Chondrocyte (in vitro differentiated cells): Measurements from ENCODE around the gene PCGF1. TPM values are rescaled to one million over a fixed set of nuclear protein-coding genes. Genes with fewer than 3 reads are reported as not detected.

Source experiments
- DNase-seq: peaks from one replicate; pipeline ENCODE4 v3.0.0; 2021; ENCODE audit warnings: mixed read lengths, low spot score
- H3K27ac Mint-ChIP-seq: one replicate; pipeline ENCODE4 v1.8.0; 2021; ENCODE audit warnings: mild to moderate bottlenecking, moderate library complexity, mixed read lengths; ENCODE audit not compliant: unreplicated experiment
- H3K27me3 Mint-ChIP-seq: 2 replicates; pipeline ENCODE4 v1.8.0; 2021; ENCODE audit warnings: low read depth, mixed read lengths
- H3K36me3 Mint-ChIP-seq: 2 replicates; pipeline ENCODE4 v1.8.0; 2021; ENCODE audit warnings: low read depth, mixed read lengths
- H3K4me1 Mint-ChIP-seq: 2 replicates; pipeline ENCODE4 v1.8.0; 2021; ENCODE audit warnings: low read depth, mild to moderate bottlenecking, mixed read lengths
- H3K4me3 Mint-ChIP-seq: one replicate; pipeline ENCODE4 v1.8.0; 2021; ENCODE audit warnings: mild to moderate bottlenecking, moderate library complexity, mixed read lengths; ENCODE audit not compliant: unreplicated experiment
- H3K9me3 Mint-ChIP-seq: 2 replicates; pipeline ENCODE4 v1.8.0; 2021; ENCODE audit warnings: low read depth, mixed read lengths
- CTCF ChIP-seq: fragments of 200-600 bp; sonication (generic); IDR thresholded peaks from 2 replicates; pipeline ENCODE4 v1.5.0; 2021; ENCODE audit warnings: antibody characterized with exemption, mild to moderate bottlenecking, moderate library complexity
- total RNA-seq: library from RNA; stranded (reverse); gene quantifications from 3 replicates; pipeline ENCODE4 v1.2.1, GENCODE V29; 2021

The PCGF1 gene
- total RNA-seq, 1 donor from 2014 or later = 30.7 TPM

DNA sequence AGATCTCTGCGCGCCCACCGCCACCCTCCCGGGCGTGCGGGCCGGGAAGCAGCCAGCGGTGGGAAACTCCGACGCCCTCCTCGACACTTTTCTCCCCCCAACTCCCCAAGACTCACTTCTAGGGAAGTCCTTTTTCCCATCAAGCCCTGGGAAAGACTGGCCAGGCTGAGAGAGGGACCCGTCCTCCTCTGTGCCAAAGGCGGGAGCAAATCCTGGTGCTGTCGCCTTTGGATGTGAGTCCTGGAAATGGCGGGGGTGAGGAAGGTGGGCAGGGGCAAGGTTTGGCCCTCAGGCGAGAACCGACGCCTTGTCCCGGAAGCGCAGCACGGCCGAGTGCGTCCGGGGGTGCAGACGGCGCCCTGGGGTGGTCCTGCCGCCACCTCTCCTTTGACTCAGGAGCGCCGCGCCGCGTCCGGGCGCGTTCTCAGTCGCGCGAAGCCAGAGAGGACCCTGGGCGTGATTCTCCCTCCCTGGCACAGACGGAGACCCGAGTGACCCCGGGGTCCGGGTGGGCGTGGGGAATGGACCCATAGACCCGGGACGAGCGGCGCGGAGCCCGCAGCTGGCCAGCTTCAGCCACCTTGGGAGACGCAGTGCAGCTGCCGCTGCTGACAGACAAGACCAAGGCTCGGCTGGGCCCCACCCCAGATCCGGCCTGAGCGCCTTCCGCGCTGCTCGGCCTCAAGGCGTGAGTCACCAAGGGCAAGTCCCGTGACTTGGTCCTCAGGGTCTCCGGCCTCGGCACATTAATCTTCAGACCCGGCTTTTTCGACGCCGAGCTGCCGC lies 4.6 kb downstream of the PCGF1 start:
- peak; percentile 71 for TF ChIP-seq CTCF
- Mint-ChIP-seq H3K4me3 (peak overlapping the region; percentile 71), H3K4me1 (peaks cover 68% of the 10 kb centered on the region), H3K9me3 (no peaks in the 10 kb centered on the region), H3K27ac (peak overlapping the region; percentile 85), H3K27me3 (peaks cover 18% of the 10 kb centered on the region), H3K36me3 (peaks cover 12% of the 10 kb centered on the region)
- no peak for DNase-seq

- no peak overlapping the region for H3K27ac Mint-ChIP-seq
- H3K9me3 Mint-ChIP-seq = no peaks in the 10 kb centered on the region
- TF ChIP-seq CTCF = no peak
- H3K4me1 Mint-ChIP-seq = peaks cover 74% of the 10 kb centered on the region
- DNase-seq = no peak
- H3K36me3 Mint-ChIP-seq = peaks cover 12% of the 10 kb centered on the region
- H3K27me3 Mint-ChIP-seq = peaks cover 22% of the 10 kb centered on the region
- H3K4me3 Mint-ChIP-seq = peak overlapping the region; percentile 71
Measured at GRCh38 chr2:74502147-74502719, 5.3 kb downstream of the PCGF1 start.

- peaks cover 68% of the 10 kb centered on the region for H3K4me1 Mint-ChIP-seq
- H3K4me3 Mint-ChIP-seq = peak overlapping the region; percentile 71
- no peak for DNase-seq
- no peak for TF ChIP-seq CTCF
- peaks cover 9% of the 10 kb centered on the region for H3K36me3 Mint-ChIP-seq
- no peak overlapping the region for H3K27ac Mint-ChIP-seq
- H3K9me3 Mint-ChIP-seq = no peaks in the 10 kb centered on the region
- peaks cover 25% of the 10 kb centered on the region for H3K27me3 Mint-ChIP-seq
Measured at GRCh38 chr2:74501335-74502071, 6.0 kb downstream of the PCGF1 start.

- peaks cover 8% of the 10 kb centered on the region for H3K36me3 Mint-ChIP-seq
- no peak overlapping the region for H3K4me3 Mint-ChIP-seq
- H3K4me1 Mint-ChIP-seq = peaks cover 59% of the 10 kb centered on the region
- DNase-seq = no peak
- TF ChIP-seq CTCF = no peak
- no peak overlapping the region for H3K27ac Mint-ChIP-seq
- H3K9me3 Mint-ChIP-seq = no peaks in the 10 kb centered on the region
- H3K27me3 Mint-ChIP-seq = peaks cover 25% of the 10 kb centered on the region
Measured at GRCh38 chr2:74500578-74500946, 6.9 kb downstream of the PCGF1 start.

- Mint-ChIP-seq H3K27me3 (peaks cover 25% of the 10 kb centered on the region), H3K4me1 (peaks cover 54% of the 10 kb centered on the region), H3K36me3 (peaks cover 7% of the 10 kb centered on the region), H3K9me3 (no peaks in the 10 kb centered on the region), H3K4me3 (no peak overlapping the region), H3K27ac (no peak overlapping the region)
- DNase-seq = no peak
- no peak for TF ChIP-seq CTCF
Measured at GRCh38 chr2:74499940-74500577, 7.4 kb downstream of the PCGF1 start.
